Activated CD4-positive, alpha-beta T cell treated with anti-CD3 and anti-CD28 coated beads, Interleukin-2, amount 50 U/mL, for 4 hours (primary cell): ENCODE data around the gene BBX.
"Not testable (repeated sequence)": the region's sequence is repeated elsewhere in the genome, so short reads cannot be mapped to it uniquely, and the experiment has no call there.

Source experiments
- DNase-seq, 2 experiments: peaks; one replicate each; pipeline ENCODE4 v3.0.0-alpha.2; 2020

BBX gene

GRCh38 chr3:107810171-107811071 lies 287.7 kb downstream of the BBX start:
- no peak for DNase-seq

- DNase-seq: no peak
Observed at GRCh38 chr3:107813026-107813425, 290.3 kb downstream of the BBX start.

GRCh38 chr3:107816107-107816506 lies 293.3 kb downstream of the BBX start:
- no peak for DNase-seq

GRCh38 chr3:107817076-107817475 lies 294.3 kb downstream of the BBX start:
- no peak for DNase-seq

GRCh38 chr3:107818025-107818424 lies 295.3 kb downstream of the BBX start:
- DNase-seq: no peak

GRCh38 chr3:107819656-107820055 lies 296.9 kb downstream of the BBX start:
- no peak for DNase-seq

GRCh38 chr3:107822308-107822707 lies 299.5 kb downstream of the BBX start:
- DNase-seq: no peak

GRCh38 chr3:107824822-107825371 lies 302.1 kb downstream of the BBX start:
- no peak for DNase-seq

GRCh38 chr3:107825556-107825955 lies 302.8 kb downstream of the BBX start:
- DNase-seq: no peak

GRCh38 chr3:107826727-107827126 lies 304.0 kb downstream of the BBX start:
- DNase-seq: no peak

- no peak for DNase-seq
Observed at GRCh38 chr3:107829185-107829584, 306.4 kb downstream of the BBX start.

- no peak for DNase-seq
Observed at GRCh38 chr3:107831590-107831989, 308.8 kb downstream of the BBX start.

GRCh38 chr3:107833043-107833442 lies 310.3 kb downstream of the BBX start:
- DNase-seq: no peak

GRCh38 chr3:107833722-107834416 lies 311.1 kb downstream of the BBX start:
- no peak for DNase-seq

- DNase-seq: not testable (repeated sequence)
Observed at GRCh38 chr3:107835001-107835400, 312.2 kb downstream of the BBX start.

- DNase-seq: no peak
Observed at GRCh38 chr3:107837895-107838612, 315.3 kb downstream of the BBX start.

- DNase-seq: no peak
Observed at GRCh38 chr3:107841831-107842230, 319.1 kb downstream of the BBX start.

GRCh38 chr3:107842940-107843339 lies 320.2 kb downstream of the BBX start:
- no peak for DNase-seq

GRCh38 chr3:107845380-107846278 lies 322.9 kb downstream of the BBX start:
- no peak for DNase-seq

GRCh38 chr3:107846279-107846852 lies 323.6 kb downstream of the BBX start:
- DNase-seq: peak; percentile 5 to 19

GRCh38 chr3:107847791-107848190 lies 325.0 kb downstream of the BBX start:
- DNase-seq: no peak
